GM23248 (cell line): ENCODE results near the gene OXSM.

Source experiments
- EZH2 ChIP-seq: fragments of 200-600 bp; sonication (generic); IDR thresholded peaks from 2 replicates; pipeline ENCODE4 v1.6.1; 2018; ENCODE audit warnings: antibody characterized with exemption, mild to moderate bottlenecking; ENCODE audit not compliant: insufficient read depth, poor library complexity, severe bottlenecking
- EZH2phosphoT487 ChIP-seq: fragments of 200-600 bp; sonication (generic); IDR thresholded peaks from 2 replicates; pipeline ENCODE4 v1.6.1; 2018; ENCODE audit warnings: antibody characterized with exemption, moderate library complexity, mild to moderate bottlenecking, low read depth; ENCODE audit not compliant: insufficient read depth

DNA sequence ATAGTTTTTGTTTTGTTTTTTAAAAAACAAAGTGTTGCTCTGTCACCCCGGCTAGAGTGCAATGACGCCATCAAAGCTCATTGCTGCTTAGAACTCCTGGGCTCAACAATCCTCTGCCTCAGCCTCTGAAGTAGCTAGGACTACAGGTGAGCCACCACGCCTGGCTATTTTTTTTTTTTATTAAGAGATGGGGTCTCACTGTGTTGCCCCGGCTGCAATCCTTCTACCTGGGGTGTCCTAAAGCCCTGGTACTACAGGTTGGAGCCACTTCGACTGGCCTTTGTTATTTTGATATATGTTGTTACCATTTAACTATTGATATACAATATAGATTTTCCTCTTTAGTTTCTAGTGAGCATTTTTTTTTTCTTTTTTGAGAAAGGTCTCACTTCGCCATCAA lies 9.3 kb upstream of the OXSM start:
- TF ChIP-seq EZH2 (no peak), EZH2phosphoT487 (no peak)
